GM10847 (cell line): ENCODE measurements around the gene GPR146.

Experiments used
- POLR2A ChIP-seq: IDR thresholded peaks from 2 replicates; pipeline ENCODE4 v1.6.1; 2011; ENCODE audit not compliant: insufficient read length; ENCODE audit errors: extremely low read depth

GPR146 gene

DNA sequence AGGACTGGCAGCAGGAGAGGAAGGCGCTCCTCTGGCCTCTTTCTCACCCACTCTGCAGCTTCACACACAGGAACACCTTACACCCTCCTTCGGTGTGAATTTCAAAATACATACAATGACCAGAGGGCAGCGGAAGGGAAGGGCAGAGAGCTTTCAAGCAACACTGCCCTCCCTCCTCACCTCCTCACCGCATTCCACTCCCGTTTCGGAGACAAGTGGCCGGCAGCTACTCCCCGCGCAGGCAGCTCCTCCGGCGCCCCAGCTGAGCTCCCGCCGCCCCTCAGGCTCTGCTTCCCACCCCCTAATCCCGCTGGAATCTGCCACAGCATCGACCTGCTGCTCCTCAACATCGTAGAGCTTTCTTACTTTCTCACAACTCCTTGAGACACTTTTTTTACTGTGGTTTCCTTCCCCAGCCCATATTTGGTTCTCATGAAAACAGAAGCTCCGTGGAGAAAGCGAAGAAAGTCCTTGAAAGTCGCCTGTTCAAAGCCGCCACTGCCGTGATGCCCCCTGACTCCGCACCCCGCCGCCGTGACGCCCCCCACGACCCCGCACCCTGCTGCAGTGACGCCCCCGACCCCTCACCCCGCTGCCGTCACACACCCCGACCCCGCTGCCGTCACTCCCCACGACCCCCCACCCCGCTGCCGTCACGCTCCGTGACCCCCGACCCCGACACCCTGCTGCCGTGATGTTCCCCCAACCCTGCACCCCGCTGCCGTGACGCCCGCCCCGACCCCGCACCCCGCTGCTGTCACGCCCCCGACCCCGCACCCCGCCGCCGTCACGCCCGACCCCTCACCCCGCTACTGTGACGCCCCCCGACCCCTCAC lies 29.0 kb downstream of the GPR146 start:
- TF ChIP-seq POLR2A = no peak

- TF ChIP-seq POLR2A = no peak
These were observed 30.5 kb downstream of the GPR146 start for GRCh38 chr7:1074593-1075431.

GRCh38 chr7:1076184-1077072 lies 32.1 kb downstream of the GPR146 start:
- no peak for TF ChIP-seq POLR2A

DNA sequence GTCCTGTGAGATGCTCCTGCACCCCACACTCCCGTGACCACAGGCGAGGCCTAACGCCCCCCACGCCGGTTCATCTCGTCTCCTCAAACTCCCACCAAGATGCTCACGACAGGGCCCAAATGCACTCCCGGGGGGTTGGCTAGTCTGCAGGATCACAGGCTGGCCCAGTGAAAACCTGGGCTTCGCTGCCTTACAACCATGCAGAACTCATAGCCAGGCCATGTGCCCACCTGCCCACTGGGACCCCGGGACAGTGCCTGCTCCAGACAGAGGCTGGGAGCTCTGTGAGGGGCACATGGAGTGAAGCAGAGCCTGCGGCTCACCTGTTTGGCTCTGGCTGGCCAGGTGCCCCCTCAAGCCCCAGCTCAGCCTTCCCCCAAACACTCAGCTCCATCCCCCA lies 34.2 kb downstream of the GPR146 start:
- TF ChIP-seq POLR2A = no peak

DNA sequence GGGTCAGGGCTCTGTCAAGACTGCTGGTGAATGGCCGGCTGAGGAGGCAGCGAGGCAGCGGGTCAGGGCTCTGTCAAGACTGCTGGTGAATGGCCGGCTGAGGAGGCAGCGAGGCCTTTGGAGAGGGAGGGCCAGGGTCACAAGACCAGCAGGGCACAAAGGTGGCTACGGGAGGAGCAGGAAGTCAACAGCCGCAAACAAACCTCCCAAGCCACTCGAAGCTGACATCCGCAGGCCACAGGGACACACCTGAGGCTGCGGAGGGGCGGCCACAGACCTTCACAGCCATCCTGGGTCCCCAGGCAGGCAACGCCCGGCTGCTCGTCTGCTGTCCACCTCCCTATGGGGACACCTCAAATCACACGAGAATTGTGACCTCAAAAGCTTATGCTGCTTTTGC lies 34.6 kb downstream of the GPR146 start:
- TF ChIP-seq POLR2A = no peak

DNA sequence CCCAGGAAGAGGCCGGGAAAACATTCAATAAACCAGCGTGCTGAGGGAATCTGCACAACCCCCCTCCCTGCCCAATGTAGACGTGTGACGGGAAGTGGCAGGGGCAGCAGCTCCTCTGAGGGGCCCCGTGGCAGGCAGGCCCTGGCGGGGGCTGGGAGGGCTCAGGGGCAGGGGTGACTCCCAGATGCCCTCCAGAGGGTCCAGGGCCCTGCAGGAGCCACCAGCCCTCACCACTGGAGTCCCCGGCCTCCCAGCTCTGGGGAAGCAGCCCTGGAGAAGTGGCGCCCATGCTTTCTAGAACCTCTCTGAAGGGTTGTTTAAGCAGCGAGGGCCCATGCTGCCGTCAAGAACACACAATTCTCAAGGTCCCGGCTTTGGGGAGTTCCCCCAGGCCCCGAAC lies 35.2 kb downstream of the GPR146 start:
- TF ChIP-seq POLR2A = no peak

- TF ChIP-seq POLR2A = no peak
These were observed 36.0 kb downstream of the GPR146 start for GRCh38 chr7:1080252-1080920.

GRCh38 chr7:1080921-1081255 lies 36.5 kb downstream of the GPR146 start:
- TF ChIP-seq POLR2A = no peak

GRCh38 chr7:1081336-1081735 lies 37.0 kb downstream of the GPR146 start:
- no peak for TF ChIP-seq POLR2A

DNA sequence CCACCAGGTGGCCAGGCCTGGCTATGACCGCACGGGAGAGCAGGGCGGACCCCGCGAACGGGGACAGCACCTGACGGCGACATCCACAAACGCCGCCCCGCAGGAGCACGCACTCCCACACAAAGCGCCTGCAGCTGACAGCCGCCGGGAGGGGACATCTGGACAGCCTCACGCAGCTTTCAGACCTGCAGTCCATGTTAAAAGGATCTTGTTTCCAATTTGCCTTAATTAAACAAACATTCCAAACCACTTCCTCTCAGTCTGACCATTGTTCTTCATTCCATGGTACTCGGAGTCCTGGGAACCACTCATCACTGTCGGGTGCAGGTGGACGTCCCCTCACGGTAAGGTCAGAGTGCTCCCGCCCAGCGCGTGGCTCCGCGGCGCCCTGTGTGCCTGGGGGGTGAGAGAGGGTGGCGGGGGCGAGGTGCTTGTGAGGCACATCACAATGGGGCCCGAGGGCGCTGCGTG lies 37.6 kb downstream of the GPR146 start:
- no peak for TF ChIP-seq POLR2A

DNA sequence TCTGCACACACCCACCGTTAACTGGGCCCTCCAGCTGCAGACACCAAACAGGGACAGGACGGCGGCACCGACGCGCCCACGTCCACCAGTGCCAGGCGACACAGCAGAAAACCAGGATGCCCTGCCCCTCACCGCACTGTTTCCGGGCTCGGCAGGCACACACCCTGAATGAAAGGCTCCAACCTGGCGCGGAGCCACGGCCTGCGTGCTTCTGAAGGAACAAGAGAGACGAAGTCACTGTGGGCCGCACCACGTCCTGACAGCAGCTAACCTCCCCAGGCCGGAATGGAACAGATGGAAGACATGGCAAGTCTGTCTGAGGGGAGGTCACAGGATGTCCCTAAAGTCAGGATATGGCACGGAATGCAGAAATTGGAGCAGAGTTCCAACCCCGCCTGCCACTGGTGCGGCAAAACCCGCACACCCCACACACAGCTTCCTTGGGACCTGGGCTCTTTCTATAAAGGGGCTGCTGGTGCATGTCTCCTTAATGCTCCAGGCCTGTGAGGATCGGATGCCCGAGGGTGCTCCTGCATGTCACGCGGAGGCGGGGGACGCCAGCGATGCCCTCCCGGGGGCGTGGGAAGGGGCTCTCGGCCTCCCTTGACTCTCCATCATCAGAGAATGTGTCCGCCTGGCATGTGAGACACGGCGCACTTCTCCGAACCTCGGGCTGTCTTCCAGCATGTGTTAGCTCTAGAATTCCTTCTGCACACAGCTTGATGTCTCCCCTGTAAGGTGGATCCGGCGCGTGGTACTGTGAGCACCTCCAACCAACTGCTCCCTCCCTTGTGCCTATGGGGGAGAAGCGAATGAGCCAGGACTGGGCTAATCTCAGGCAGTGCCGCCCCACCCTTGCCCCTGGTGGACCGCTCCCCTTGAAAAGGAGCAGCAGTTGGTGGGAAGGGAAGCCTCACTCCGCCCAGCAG lies 39.6 kb downstream of the GPR146 start:
- TF ChIP-seq POLR2A = no peak

- TF ChIP-seq POLR2A = no peak
These were observed 40.9 kb downstream of the GPR146 start for GRCh38 chr7:1085266-1085665.

DNA sequence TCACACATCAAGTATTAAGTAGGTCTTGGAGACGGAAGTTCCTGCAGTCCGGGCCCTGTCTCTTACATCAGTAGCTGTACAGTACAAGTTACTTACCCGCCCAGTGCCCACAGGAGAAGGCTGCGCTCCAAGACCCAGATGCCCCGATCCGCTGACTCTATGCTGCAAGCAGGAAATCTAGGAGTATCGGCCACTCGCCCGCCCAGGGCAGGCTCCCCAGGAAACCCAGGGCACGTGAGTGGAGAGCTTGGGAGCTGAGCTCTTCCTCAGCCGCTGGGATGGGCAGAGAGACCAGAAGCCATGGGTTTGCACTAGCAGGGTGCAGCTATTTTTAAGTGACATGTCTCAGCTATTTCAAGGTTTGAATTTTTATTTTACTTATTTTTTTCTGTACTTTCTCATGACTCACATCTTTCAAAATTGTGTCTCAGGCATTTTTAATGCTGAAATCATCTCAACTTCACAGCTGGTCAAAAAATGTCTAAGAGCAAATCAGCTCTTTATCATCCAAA lies 41.6 kb downstream of the GPR146 start:
- TF ChIP-seq POLR2A = no peak

DNA sequence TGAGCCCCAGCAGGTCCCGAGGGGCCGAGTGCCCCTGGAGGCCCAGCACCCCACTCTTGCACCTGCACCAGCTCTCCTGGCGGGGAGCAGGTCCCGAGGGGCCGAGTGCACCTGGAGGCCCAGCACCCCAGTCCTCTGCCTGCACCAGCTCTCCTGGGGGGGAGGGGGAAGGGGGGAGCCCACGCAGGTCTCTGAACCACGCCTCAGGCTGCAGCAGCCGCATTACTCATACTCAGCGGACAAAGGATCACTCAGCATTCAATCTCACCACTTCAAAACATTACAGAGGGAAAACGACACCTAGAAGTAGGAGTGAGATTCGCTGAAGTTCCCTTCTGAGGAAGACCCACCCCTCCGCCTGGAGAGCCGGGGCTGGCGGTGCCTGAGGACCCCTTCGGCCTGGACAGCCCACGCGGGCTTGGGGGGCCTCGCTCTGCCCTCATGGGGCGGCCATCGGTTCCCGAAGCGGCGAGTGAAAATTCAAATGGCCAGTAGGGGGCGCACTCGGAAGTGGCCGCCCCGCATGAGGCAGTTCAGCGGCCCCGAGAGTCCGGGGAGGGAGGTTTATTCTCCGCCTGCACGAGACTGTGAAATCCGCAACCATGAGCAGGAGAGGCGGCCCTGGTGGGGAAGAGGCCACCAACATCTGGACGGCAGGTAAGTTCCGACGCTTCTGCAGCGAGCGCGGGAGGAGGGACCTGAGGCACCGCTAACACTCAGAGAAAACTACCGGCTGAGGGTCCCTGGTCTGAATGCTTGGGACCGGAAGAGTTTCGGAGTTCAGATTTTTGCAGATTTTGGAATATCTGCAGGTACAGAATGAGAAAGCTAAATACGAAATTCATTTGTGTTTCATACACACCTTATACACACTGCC lies 42.5 kb downstream of the GPR146 start:
- no peak for TF ChIP-seq POLR2A
